Thoracic aorta (tissue), 2 donors: Measurements from ENCODE around the gene CHRFAM7A. TPM values are rescaled to one million over a fixed set of nuclear protein-coding genes. Genes with fewer than 3 reads are reported as not detected.
"Not testable (repeated sequence)": the region's sequence is repeated elsewhere in the genome, so short reads cannot be mapped to it uniquely, and the experiment has no call there.

ENCODE experiments used
- ATAC-seq: fragments of 150-250 bp; one replicate; pipeline ENCODE4 v1.8.0; 2017; ENCODE audit warnings: low read depth; ENCODE audit not compliant: insufficient number of reproducible peaks, low FRiP score
- DNase-seq: peaks from one replicate; pipeline ENCODE4 v3.0.0-alpha.2; 2020; ENCODE audit warnings: low spot score
- H3K27ac ChIP-seq, 2 donors: fragments of 200-600 bp; sonication (generic); 1 replicate in 1 of 2; 2 replicates in 1 of 2; pipeline ENCODE4 v1.5.1; 2016; ENCODE audit warnings: mild to moderate bottlenecking in 2 of 2, moderate library complexity in 2 of 2
- H3K27me3 ChIP-seq: fragments of 200-600 bp; sonication (generic); replicated peaks from 2 replicates; pipeline ENCODE4 v1.6.0; 2016; ENCODE audit warnings: mild to moderate bottlenecking; ENCODE audit not compliant: insufficient read depth
- H3K36me3 ChIP-seq: fragments of 200-600 bp; sonication (generic); one replicate; pipeline ENCODE4 v1.5.1; 2016
- H3K4me1 ChIP-seq, 2 donors: fragments of 200-600 bp; sonication (generic); 1 replicate in 1 of 2; 2 replicates in 1 of 2; pipeline versions ENCODE4 v1.5.1 to v1.6.0; 2016; ENCODE audit warnings: low read depth in 2 of 2, mild to moderate bottlenecking in 1 of 2; ENCODE audit not compliant: control insufficient read depth in 1 of 2
- H3K4me3 ChIP-seq: fragments of 200-600 bp; sonication (generic); 2 replicates; pipeline ENCODE4 v1.5.1; 2016; ENCODE audit warnings: mild to moderate bottlenecking
- H3K9me3 ChIP-seq: fragments of 200-600 bp; sonication (generic); 2 replicates; pipeline ENCODE4 v1.5.1; 2016
- total RNA-seq, 2 donors: library from RNA; depleted of rRNA; stranded (reverse); fragments of >200 nt; gene quantifications; one replicate each; pipeline versions ENCODE4 v1.1.0 to v1.2.3, GENCODE V29; 2016

CHRFAM7A gene
- total RNA-seq, 2 donors from 2014 or later: 7.0 to 7.6 TPM

- not testable (repeated sequence) for H3K4me3 ChIP-seq, H3K4me1 ChIP-seq, H3K9me3 ChIP-seq, H3K27me3 ChIP-seq, H3K36me3 ChIP-seq, H3K27ac ChIP-seq, DNase-seq, ATAC-seq
Observed at GRCh38 chr15:30375872-30376271, 17.5 kb downstream of the CHRFAM7A start.

- DNase-seq, H3K27ac ChIP-seq, H3K4me1 ChIP-seq, H3K27me3 ChIP-seq, ATAC-seq, H3K36me3 ChIP-seq, H3K9me3 ChIP-seq, H3K4me3 ChIP-seq: not testable (repeated sequence)
Observed at GRCh38 chr15:30374862-30375261, 18.5 kb downstream of the CHRFAM7A start.

GRCh38 chr15:30368271-30368670 is 25.1 kb downstream of the CHRFAM7A start:
- H3K27me3 ChIP-seq, H3K9me3 ChIP-seq, H3K27ac ChIP-seq, H3K4me1 ChIP-seq, H3K36me3 ChIP-seq, ATAC-seq, DNase-seq, H3K4me3 ChIP-seq: not testable (repeated sequence)

- not testable (repeated sequence) for DNase-seq, ATAC-seq, H3K9me3 ChIP-seq, H3K27me3 ChIP-seq, H3K36me3 ChIP-seq, H3K4me1 ChIP-seq, H3K27ac ChIP-seq, H3K4me3 ChIP-seq
Observed at GRCh38 chr15:30367246-30367645, 26.1 kb downstream of the CHRFAM7A start.

- H3K4me1 ChIP-seq, ATAC-seq, DNase-seq, H3K4me3 ChIP-seq, H3K27me3 ChIP-seq, H3K9me3 ChIP-seq, H3K27ac ChIP-seq, H3K36me3 ChIP-seq: not testable (repeated sequence)
Observed at GRCh38 chr15:30361404-30361803, 31.9 kb downstream of the CHRFAM7A start.

GRCh38 chr15:30360990-30361389 is 32.4 kb downstream of the CHRFAM7A start:
- DNase-seq, ATAC-seq, H3K27me3 ChIP-seq, H3K36me3 ChIP-seq, H3K9me3 ChIP-seq, H3K4me1 ChIP-seq, H3K27ac ChIP-seq, H3K4me3 ChIP-seq: not testable (repeated sequence)

- not testable (repeated sequence) for DNase-seq, H3K4me1 ChIP-seq, H3K36me3 ChIP-seq, H3K9me3 ChIP-seq, H3K27ac ChIP-seq, H3K27me3 ChIP-seq, H3K4me3 ChIP-seq, ATAC-seq
Observed at GRCh38 chr15:30355043-30355442, 38.3 kb downstream of the CHRFAM7A start.

- not testable (repeated sequence) for H3K27me3 ChIP-seq, H3K36me3 ChIP-seq, H3K4me3 ChIP-seq, DNase-seq, H3K27ac ChIP-seq, ATAC-seq, H3K9me3 ChIP-seq, H3K4me1 ChIP-seq
Observed at GRCh38 chr15:30349803-30350202, 43.5 kb downstream of the CHRFAM7A start.

- not testable (repeated sequence) for H3K27ac ChIP-seq, H3K36me3 ChIP-seq, H3K4me3 ChIP-seq, DNase-seq, H3K27me3 ChIP-seq, H3K4me1 ChIP-seq, H3K9me3 ChIP-seq, ATAC-seq
Observed at GRCh38 chr15:30336584-30336983, 56.8 kb downstream of the CHRFAM7A start.

GRCh38 chr15:30334152-30334551 is 59.2 kb downstream of the CHRFAM7A start:
- not testable (repeated sequence) for H3K36me3 ChIP-seq, H3K9me3 ChIP-seq, DNase-seq, H3K27me3 ChIP-seq, H3K27ac ChIP-seq, H3K4me1 ChIP-seq, ATAC-seq, H3K4me3 ChIP-seq

GRCh38 chr15:30326145-30326544 is 67.2 kb downstream of the CHRFAM7A start:
- DNase-seq, H3K27me3 ChIP-seq, H3K36me3 ChIP-seq, H3K27ac ChIP-seq, H3K4me1 ChIP-seq, H3K9me3 ChIP-seq, H3K4me3 ChIP-seq, ATAC-seq: not testable (repeated sequence)

- H3K27ac ChIP-seq, H3K4me1 ChIP-seq, ATAC-seq, H3K4me3 ChIP-seq, DNase-seq, H3K9me3 ChIP-seq, H3K36me3 ChIP-seq, H3K27me3 ChIP-seq: not testable (repeated sequence)
Observed at GRCh38 chr15:30321063-30321462, 72.3 kb downstream of the CHRFAM7A start.

GRCh38 chr15:30315704-30316103 is 77.6 kb downstream of the CHRFAM7A start:
- DNase-seq: not testable (repeated sequence)

More at GRCh38 chr15:30315704-30316103, 77.6 kb downstream of the CHRFAM7A start:
- H3K36me3 ChIP-seq, H3K9me3 ChIP-seq, H3K27me3 ChIP-seq, ATAC-seq, H3K27ac ChIP-seq, H3K4me3 ChIP-seq, H3K4me1 ChIP-seq: not testable (repeated sequence)
